Measurements from ENCODE around the gene SOX30.

The SOX30 gene

GRCh38 chr5:157665467-157666070 lies 13.3 kb upstream of the SOX30 start:
- Histone ChIP-seq H3K4me3 (no peak overlapping the region), H3K27ac (no peak overlapping the region)

GRCh38 chr5:157659868-157660660 lies 7.8 kb upstream of the SOX30 start:
- Histone ChIP-seq H3K27ac (no peak overlapping the region), H3K4me3 (no peak overlapping the region)

- no peak overlapping the region for H3K27ac ChIP-seq
- H3K4me3 ChIP-seq, result no peak overlapping the region
Measured at GRCh38 chr5:157658893-157659292, 6.7 kb upstream of the SOX30 start.

GRCh38 chr5:157657516-157657915 lies 5.3 kb upstream of the SOX30 start:
- no peak overlapping the region for H3K27ac ChIP-seq
- no peak overlapping the region for H3K4me3 ChIP-seq

- Histone ChIP-seq H3K27ac (peak overlapping the region in 13 of 21 experiments; percentile 14 to 77 (median 51)), H3K4me3 (peak overlapping the region; percentile 24 to 41 (median 27))
Measured at GRCh38 chr5:157651623-157652376, 438 bp downstream of the SOX30 start.

GRCh38 chr5:157650991-157651611 lies 1.1 kb downstream of the SOX30 start:
- Histone ChIP-seq H3K27ac (peak overlapping the region in 7 of 21 experiments; percentile 14 to 76 (median 49)), H3K4me3 (peak overlapping the region in 5 of 7 experiments; percentile 24 to 41 (median 38))

- no peak overlapping the region for H3K27ac ChIP-seq
- no peak overlapping the region for H3K4me3 ChIP-seq
Measured at GRCh38 chr5:157649101-157649500, 3.1 kb downstream of the SOX30 start.

GRCh38 chr5:157648275-157648990 lies 3.8 kb downstream of the SOX30 start:
- Histone ChIP-seq H3K27ac (no peak overlapping the region), H3K4me3 (no peak overlapping the region)

GRCh38 chr5:157640406-157641066 lies 11.7 kb downstream of the SOX30 start:
- H3K4me3 ChIP-seq, result no peak overlapping the region

GRCh38 chr5:157630341-157630740 lies 21.9 kb downstream of the SOX30 start:
- Histone ChIP-seq H3K27ac (no peak overlapping the region), H3K4me3 (no peak overlapping the region)

More at GRCh38 chr5:157640406-157641066, 11.7 kb downstream of the SOX30 start:
- H3K27ac ChIP-seq, result no peak overlapping the region

GRCh38 chr5:157626831-157627230 lies 25.4 kb downstream of the SOX30 start:
- H3K4me3 ChIP-seq, result no peak overlapping the region

GRCh38 chr5:157624144-157624543 lies 28.1 kb downstream of the SOX30 start:
- Histone ChIP-seq H3K27ac (no peak overlapping the region), H3K4me3 (no peak overlapping the region)

More at GRCh38 chr5:157626831-157627230, 25.4 kb downstream of the SOX30 start:
- no peak overlapping the region for H3K27ac ChIP-seq

- Histone ChIP-seq H3K4me3 (no peak overlapping the region), H3K27ac (no peak overlapping the region)
Measured at GRCh38 chr5:157620776-157621175, 31.5 kb downstream of the SOX30 start.

GRCh38 chr5:157618191-157618765 lies 34.0 kb downstream of the SOX30 start:
- Histone ChIP-seq H3K27ac (no peak overlapping the region), H3K4me3 (no peak overlapping the region)

- H3K4me3 ChIP-seq, result no peak overlapping the region
- no peak overlapping the region for H3K27ac ChIP-seq
Measured at GRCh38 chr5:157616785-157617184, 35.5 kb downstream of the SOX30 start.

GRCh38 chr5:157613385-157614245 lies 38.6 kb downstream of the SOX30 start:
- Histone ChIP-seq H3K27ac (peak overlapping the region in 4 of 21 experiments; percentile 2 to 52 (median 30)), H3K4me3 (no peak overlapping the region)

GRCh38 chr5:157612581-157612980 lies 39.7 kb downstream of the SOX30 start:
- Histone ChIP-seq H3K27ac (peak overlapping the region in 1 of 21 experiments; percentile 10), H3K4me3 (no peak overlapping the region)
